T-helper 22 cell (primary cell): ENCODE measurements around the gene FGF2.
"Not testable (repeated sequence)": the region's sequence is repeated elsewhere in the genome, so short reads cannot be mapped to it uniquely, and the experiment has no call there.

Experiments
- DNase-seq: peaks from one replicate; pipeline ENCODE4 v3.0.0-alpha.2; 2020; ENCODE audit warnings: low read depth

Gene FGF2

DNA sequence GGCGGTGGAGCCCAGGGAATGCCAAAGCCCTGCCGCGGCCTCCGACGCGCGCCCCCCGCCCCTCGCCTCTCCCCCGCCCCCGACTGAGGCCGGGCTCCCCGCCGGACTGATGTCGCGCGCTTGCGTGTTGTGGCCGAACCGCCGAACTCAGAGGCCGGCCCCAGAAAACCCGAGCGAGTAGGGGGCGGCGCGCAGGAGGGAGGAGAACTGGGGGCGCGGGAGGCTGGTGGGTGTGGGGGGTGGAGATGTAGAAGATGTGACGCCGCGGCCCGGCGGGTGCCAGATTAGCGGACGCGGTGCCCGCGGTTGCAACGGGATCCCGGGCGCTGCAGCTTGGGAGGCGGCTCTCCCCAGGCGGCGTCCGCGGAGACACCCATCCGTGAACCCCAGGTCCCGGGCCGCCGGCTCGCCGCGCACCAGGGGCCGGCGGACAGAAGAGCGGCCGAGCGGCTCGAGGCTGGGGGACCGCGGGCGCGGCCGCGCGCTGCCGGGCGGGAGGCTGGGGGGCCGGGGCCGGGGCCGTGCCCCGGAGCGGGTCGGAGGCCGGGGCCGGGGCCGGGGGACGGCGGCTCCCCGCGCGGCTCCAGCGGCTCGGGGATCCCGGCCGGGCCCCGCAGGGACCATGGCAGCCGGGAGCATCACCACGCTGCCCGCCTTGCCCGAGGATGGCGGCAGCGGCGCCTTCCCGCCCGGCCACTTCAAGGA is at the start of gene FGF2:
TSS of gene FGF2 (plus strand) at position 279 of the 705 bp plus-strand sequence. CDS start at position 623, 344 bp downstream.
- no peak for DNase-seq

DNA sequence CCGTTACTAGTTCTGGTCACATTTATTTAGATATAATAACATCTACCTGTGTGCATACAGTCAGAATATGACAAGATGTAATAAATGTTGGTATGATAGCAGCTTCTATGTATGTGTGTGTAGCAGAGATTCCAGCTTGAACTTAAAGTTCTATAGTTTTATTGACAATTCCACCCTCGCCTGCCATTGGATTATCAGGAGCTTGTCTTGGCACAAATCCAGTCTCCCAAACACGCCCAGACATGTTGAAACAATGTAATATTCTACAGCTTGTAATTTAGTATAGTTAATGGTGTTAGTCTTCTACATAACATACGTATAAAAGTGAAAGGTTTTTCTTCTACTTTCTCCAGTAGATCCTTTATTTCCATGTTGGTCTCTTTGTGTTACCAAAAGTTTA is 49.7 kb upstream of the FGF2 start:
- no peak for DNase-seq

DNA sequence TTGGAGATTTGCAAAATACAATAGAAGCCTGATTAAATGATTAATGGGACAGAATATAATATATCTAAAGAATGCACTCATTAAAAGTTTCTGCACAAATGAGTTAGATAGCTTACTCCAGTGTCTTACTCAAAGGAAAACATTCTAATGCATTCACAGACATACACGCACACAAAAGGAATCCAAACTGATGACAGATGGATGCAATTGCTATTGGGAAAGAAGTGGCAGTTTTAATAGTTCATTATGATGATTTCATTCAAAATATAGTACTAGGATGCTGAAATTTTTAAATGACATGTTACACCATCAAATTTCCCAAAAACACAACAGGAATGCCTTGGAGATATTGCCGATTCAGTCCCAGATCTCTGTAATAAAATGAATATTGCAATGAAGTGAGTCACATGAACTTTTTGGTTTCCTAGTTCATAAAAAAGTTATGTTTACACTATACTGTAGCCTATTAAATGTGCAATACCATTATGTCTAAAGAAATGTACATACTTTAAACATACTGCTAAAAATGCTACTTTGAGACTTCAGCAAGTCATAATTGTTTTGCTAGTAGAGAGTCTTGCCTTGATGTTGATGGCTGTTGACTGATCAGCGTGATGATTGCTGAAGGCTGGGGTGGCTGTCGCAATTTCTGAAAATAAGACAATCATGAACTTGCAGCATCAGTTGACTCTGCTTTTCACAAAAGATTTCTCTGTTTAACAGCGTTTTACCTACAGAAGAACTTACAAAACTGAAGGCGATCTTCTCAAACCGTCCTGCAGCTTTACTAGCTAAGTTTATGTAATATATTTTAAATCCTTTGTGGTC is 48.6 kb upstream of the FGF2 start:
- DNase-seq: no peak

DNA sequence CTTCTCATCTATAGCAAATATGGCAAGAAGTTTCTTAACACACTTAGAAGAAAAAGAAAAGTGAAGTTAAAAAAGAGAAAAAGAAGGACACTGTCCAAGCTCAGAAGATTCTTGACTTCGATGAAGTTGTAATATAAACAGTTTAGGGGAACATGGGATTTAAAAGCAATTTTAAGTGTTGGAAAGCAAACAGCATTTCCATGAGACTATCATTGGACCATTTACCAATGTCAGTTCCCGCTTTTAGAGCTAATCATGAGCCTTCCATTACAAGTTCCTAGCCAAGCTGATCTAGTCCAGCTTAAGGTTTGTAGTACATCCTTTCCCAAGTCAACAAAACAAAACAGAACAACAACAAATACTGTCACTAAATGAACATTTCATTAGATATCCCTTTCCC is 45.1 kb upstream of the FGF2 start:
- DNase-seq: no peak

DNA sequence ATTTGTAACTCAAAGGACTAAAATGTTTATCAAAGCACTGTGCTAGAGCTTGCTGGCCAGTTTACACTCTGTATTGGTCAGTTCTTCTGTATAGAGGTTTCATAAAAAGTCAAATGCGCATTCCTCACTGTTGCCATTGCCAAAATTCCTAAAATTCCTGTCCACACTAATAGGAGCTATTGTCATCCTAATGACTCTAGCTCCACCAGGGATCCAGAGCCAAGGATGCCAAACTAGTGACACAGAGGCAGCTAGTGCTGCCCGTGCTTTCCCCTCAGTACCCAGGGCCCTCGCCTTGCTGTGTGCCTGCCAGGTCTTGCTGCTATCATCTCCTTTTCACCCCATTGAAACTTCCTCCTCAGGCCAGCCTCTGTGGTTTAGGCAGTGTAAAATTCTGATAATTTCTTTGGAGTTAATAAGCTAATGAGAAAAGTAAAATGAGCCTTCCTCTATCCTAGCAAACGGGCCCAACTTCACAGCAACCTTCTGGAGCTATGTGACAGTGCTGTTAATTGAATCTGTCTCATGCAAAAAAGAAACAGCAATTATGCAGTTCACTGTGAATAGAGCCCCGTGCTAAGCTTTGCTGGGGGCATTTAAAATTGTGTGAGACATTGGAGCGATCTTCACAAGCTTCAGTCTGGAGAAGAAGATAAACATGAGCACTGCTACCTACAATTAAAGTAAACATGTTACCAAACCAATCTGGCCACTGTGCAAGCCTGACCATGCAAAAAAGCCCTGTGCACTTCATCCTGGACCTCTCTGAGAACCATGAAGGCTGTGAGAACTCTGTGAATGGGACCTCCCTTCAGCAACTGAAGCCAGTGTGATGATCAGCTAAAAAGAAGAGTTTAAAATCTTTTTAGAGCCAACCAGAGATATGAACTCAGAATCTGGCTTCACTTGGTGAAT is 43.1 kb upstream of the FGF2 start:
- DNase-seq: no peak

DNA sequence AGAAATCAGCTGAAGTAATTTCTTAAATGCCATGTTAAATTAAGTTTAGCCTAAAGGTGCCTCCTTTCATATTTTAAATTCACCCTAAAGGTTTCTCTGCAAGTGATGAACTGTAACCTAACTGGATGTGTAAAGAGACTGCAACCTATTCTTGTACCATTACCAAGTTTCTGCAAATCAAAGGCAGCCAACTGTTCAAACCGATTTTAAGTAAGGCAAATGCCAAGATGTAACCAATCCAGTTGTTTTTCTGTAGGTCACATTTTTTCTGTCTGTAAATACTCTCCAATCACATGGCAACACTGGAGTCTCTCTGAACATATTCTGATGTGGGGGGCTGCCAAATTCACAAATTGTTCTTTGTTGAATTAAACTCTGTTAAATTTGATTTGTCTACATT is 42.4 kb upstream of the FGF2 start:
- DNase-seq: no peak

DNA sequence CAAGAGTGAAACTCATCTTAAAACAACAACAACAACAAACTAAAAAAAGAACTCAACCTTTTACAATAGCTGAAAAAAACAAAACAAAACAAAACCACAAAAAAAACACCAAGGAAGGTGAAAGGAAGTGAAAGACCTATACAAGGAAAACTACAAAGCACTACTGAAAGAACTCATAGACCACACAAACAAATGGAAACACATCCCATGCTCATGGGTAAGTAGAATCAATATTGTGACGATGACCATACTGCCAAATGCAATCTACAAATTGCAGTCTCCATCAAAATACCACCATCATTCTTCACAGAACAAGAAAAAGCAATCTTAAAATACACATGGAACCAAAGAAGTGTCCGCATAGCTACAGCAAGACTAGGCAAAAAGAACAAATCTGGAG is 41.5 kb upstream of the FGF2 start:
- DNase-seq: no peak

DNA sequence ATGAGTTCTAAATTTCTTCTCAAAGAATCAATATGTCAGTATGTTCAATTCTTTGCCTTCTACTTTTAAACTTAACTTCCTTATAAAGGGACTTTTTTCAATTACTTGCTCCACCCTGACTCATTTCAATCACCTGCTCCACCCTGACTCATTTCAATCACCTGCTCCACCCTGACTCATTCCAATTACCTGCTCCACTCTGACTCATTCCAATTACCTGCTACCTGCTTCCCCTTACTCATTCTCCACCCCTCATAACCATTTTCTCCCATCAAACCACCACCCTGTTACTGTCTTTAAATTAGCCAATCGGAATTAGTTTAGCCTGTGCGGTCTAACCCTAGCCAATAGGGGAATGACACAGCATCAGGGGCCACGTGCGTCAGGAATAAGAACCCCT is 40.3 kb upstream of the FGF2 start:
- DNase-seq: not testable (repeated sequence)

DNA sequence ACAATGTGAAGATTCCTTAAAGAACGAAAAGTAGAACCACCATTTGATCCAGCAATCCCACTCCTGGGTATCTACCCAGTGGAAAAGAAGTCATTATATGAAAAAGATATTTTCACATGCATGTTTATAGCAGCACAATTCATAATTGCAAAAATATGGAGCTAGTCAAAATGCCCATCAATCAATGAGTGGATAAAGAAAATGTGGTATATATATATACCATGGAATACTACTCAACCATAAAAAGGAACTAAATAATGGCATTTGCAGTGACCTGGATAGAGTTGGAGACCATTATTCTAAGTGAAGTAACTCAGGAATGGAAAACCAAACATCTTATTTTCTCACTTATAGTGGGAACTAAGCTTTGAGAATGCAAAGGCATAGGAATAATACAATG is 39.7 kb upstream of the FGF2 start:
- DNase-seq: not testable (repeated sequence)

DNA sequence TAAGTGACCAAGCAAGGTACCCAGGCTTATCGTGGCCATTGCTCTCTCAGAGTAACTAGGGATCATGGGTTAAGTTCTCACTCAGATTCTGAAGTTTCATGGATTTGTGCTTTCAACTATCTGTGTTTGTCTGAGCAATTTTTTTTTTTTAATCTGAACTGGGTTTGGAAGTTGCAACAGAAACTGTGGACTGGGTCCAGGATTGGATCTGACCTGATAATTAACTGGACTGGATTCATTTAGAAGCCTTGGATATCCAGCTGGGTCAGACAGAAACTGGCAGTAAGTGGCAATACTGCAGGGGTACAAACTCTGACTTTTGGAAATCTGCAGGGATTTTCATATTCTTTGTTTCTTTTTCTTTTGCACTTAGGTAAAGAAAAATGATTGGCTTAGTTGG is 38.7 kb upstream of the FGF2 start:
- DNase-seq: no peak

DNA sequence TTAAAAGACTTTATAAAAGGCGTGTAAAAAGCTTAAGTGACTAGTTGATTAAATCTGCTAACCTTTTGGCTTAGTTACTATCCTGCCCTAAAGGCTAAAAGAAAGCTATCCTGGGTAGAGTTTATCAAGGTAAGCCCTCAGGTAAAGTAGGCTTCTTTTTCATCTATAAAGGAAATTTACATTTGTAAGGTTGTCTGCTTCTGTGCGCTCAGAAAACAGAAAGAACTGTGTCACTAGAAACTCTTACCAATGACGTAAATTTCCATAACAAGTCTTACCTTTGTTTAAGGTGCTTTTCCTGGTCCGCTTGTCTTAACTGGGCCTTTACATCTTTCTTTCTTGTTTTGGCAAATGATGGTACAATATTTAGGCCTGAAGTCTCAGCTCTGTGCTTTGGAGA is 37.7 kb upstream of the FGF2 start:
- DNase-seq: no peak

DNA sequence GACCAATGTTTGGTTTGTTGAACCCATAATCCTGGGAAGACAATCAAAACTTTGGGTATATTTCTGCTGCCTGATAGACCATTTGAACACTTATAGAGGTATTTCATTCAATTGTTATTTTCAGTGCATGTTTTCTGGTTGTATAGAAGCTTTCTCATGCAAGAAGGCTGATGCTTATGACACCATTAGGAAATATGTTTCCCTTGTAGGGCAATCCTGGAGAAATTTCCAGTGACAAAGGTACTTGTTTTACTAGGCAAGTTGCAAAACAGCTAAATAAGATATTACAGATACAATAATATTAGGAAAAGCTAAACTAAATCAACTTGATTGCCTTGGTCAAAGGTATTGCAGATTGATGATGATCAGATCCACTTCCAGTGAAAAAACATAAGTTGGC is 32.8 kb upstream of the FGF2 start:
- DNase-seq: no peak

DNA sequence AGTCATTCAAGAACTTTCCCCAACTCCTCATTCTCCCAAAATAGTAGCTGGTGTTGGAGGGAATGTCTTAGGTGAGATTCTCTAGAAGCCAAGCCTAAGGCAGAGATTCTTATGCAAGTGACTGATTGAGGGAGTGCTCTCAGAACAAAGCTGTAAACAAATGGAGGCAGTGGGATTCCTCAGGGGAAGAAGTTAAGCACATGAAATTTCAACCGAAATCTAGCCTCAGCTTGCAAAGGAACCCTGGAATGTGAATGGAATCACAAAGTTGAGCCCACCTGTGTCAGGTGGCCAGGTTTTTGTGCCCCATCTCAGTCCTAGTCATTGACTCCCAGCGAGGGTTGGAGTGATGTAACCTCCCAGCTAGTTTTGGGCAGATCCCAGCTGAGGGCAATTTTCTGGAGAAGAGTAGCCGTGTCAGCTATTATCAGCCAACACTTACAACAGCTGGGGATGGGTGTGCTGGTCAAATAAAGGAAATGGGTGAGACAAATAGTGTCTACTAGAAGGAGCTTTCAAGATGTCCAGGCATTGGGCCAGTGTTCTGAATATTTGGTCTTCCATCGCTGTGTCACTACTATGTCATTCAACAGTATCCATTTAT is 29.7 kb upstream of the FGF2 start:
- DNase-seq: no peak

DNA sequence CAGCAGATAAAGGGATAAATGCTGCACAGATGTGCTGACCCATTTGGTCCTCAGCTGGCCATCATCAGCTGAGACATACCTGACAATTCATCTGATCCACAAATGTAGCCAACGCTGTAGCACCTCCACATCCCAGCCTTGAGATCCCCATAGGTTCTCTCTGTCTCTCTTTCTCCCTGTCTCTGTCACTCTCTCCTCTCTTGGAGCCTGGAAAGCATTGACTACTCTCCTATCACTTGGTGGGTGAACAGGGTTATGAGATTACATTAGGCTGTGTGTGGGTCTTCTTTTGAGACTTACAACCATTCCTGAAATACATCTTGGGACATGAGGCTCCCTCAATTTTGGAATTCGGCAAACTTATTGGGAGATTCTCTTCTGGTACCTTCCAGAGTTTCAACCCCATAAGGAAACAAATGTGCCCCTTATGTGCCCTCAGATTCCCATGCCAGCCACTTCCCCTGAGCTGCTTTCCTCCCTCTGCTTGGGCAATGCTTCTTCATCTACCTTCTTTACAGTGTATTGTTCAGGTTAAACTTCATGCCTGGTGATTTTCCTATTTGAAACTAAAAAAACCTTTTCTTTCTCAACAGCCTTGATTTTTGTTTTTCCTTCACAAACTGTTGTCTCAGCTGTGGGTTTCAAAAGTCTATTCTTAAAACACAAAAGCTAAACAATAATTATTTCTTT is 29.1 kb upstream of the FGF2 start:
- no peak for DNase-seq

DNA sequence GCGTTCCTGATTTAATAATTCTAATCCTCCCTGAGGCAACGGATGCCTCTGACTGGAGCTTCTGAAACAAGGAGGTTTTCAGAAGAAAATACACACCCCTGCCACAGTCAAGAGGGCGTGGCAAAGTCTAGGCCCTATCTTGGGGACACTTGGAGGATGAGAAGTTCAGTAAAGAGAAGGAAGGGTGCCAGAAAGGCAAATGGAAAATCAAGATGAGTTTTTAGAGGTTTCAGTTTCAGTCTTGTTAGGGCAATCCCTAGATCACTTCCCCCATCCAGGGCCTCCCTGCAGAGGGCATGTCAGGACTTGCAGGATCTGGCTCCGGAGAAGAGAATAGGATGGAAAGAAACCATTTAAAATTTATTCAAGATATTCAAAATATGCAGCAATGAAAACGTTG is 28.5 kb upstream of the FGF2 start:
- DNase-seq: no peak

DNA sequence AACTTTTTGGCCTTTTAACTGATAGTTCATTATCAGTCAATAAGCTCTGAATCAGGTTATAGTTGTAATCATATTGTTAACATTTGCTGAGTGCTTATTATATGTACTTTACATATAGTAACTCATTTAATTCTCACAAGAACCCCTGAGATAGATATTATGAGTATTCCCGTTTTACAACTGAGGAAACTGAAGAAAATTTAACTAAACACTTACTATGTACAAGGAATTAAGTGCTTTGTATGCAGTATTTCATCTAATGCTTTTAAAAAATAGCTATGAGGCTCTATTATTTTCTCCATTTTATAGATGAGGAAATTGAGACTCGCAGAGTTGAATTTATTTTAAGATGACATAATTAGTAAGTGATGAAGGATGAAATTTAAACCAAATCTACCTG is 27.7 kb upstream of the FGF2 start:
- no peak for DNase-seq

DNA sequence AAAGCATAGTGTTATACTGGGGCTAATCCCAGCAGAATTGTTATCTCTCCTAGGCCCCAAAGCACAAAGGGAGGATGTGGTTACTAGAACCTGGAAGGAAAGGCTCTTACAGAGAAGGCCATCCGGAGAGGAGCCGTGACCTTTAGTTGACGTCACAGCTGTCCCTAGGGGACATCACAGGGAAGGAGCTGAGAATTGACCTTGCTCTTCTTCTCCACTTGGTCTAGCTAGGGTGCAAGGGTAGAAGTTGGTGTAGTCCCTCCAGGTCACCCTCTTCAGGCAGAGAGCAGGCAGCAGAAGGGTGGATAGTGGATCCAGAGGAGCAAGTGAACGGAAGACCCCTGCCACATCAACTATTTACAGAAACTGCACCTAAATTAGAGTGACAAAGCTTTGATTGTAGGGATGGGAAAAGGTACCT is 22.8 kb upstream of the FGF2 start:
- no peak for DNase-seq

DNA sequence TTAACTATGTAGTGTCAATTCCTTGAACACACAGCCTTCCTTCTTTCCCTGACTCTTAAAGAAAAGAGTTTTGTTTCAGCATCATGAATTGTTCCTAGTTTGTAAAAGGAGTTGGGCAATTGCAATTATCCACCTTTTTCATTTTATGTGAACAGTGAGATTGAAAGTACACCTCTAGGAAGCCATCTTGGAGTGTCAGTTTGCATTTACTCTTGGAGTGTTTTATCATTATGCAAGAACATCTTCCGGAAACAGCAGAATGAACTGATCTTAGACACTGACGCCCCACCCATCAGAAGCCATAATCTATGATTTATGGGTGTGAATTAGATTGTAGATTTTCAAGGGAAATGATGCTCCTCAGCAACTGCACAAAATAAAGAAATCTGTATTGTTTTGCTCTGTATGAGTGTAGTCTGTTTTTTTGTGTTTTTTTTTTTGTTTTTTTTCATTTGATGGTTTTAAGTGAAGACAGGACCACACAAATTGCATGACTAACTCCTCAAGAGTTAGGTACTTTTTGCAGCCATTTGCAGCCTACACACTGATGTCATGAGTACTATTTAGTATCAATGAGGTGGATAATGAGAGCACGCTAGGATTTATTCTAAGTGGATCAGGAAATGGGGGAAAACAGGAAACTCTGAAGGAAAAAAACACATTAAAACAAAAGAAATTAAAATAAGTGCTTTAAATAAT is 19.5 kb upstream of the FGF2 start:
- DNase-seq: no peak

DNA sequence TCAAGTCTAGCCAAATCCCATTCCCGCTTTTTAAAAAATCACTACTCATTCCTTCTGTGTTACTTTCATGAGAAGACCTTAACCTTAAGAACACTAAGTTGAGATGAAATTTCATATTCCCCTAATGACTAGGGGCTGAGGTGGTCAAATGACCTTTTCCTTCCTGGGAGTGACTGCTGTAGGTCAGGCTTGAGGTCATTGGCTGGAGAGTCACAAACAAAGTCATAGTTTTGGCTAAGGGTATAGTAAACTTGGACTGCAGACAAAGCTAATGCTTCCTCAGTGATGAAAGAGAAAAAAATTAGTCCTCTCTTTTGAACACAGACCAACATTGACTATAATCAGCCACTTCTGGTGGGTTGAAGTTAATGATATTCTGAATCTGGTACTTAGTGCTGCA is 16.0 kb upstream of the FGF2 start:
- no peak for DNase-seq

DNA sequence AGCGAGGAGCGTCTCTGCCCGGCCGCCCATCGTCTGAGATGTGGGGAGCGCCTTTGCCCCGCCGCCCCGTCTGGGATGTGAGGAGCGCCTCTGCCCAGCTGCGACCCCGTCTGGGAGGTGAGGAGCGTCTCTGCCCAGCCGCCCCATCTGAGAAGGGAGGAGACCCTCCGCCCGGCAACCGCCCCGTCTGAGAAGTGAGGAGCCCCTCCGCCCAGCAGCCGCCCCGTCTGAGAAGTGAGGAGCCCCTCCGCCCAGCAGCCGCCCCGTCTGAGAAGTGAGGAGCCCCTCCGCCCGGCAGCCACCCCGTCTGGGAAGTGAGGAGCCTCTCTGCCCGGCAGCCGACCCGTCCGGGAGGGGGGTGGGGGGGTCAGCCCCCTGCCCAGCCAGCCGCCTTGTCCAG is 14.8 kb upstream of the FGF2 start:
- DNase-seq: not testable (repeated sequence)

DNA sequence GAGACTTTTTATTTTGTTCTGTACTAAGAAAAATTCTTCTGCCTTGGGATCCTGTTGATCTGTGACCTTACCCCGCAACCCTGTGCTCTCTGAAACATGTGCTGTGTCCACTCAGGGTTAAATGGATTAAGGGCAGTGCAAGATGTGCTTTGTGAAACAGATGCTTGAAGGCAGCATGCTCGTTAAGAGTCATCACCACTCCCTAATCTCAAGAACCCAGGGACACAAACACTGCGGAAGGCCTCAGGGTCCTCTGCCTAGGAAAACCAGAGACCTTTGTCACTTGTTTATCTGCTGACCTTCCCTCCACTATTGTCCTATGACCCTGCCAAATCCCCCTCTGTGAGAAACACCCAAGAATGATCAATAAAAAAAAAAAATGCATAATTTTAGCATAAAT is 13.8 kb upstream of the FGF2 start:
- DNase-seq: not testable (repeated sequence)
